SK-N-SH treated with all-trans-retinoic acid at 6 μM for 48 hours (cell line): Measurements from ENCODE around the gene TPGS1.

ENCODE experiments used
- ATAC-seq: fragments of 200-7000 bp; cut with Tn5 transposase; 3 replicates; pipeline ENCODE4 v1.9.1; 2020; ENCODE audit warnings: mild to moderate bottlenecking, moderate library complexity
- ARNTL ChIP-seq: fragments of 450-650 bp; formaldehyde crosslinking; IDR thresholded peaks from 2 replicates; pipeline ENCODE4 v1.5.0; 2020; ENCODE audit warnings: low read depth, mild to moderate bottlenecking, moderate library complexity, borderline replicate concordance
- BACH2 ChIP-seq: fragments of 250-450 bp; sonication (Bioruptor Pico); IDR thresholded peaks from 2 replicates; pipeline ENCODE4 v1.9.0; 2021; ENCODE audit warnings: mild to moderate bottlenecking, borderline replicate concordance
- CSDC2 ChIP-seq: fragments of 250-450 bp; sonication (Bioruptor Pico); IDR thresholded peaks from 2 replicates; pipeline ENCODE4 v1.5.0; 2020; ENCODE audit warnings: mild to moderate bottlenecking, moderate library complexity
- ESRRG ChIP-seq: fragments of 250-450 bp; sonication (Bioruptor Pico); IDR thresholded peaks from 2 replicates; pipeline ENCODE4 v1.6.1; 2021; ENCODE audit warnings: mild to moderate bottlenecking
- GLIS3 ChIP-seq: fragments of 250-450 bp; sonication (Bioruptor Pico); IDR thresholded peaks from 2 replicates; pipeline ENCODE4 v1.5.0; 2020; ENCODE audit warnings: mild to moderate bottlenecking, moderate library complexity
- ISL1 ChIP-seq: fragments of 250-450 bp; sonication (Bioruptor Pico); IDR thresholded peaks from 2 replicates; pipeline ENCODE4 v2.1.2; 2022; ENCODE audit warnings: mild to moderate bottlenecking, moderate library complexity
- OSR1 ChIP-seq: fragments of 250-450 bp; sonication (Bioruptor Pico); IDR thresholded peaks from 2 replicates; pipeline ENCODE4 v1.8.0; 2022; ENCODE audit warnings: moderate library complexity, mild to moderate bottlenecking, inconsistent platforms
- PPARA ChIP-seq: fragments of 250-450 bp; sonication (Bioruptor Pico); IDR thresholded peaks from 2 replicates; pipeline ENCODE4 v1.5.0; 2020; ENCODE audit warnings: mild to moderate bottlenecking, borderline replicate concordance
- RARB ChIP-seq: fragments of 250-450 bp; sonication (Bioruptor Pico); IDR thresholded peaks from 2 replicates; pipeline ENCODE4 v1.8.0; 2021; ENCODE audit warnings: mild to moderate bottlenecking, moderate library complexity
- SNAI2 ChIP-seq: fragments of 250-450 bp; sonication (Bioruptor Pico); IDR thresholded peaks from 2 replicates; pipeline ENCODE4 v1.5.0; 2020; ENCODE audit warnings: mild to moderate bottlenecking, moderate library complexity
- TCF4 ChIP-seq: fragments of 250-450 bp; sonication (Bioruptor Pico); IDR thresholded peaks from 2 replicates; pipeline ENCODE4 v1.8.0; 2021; ENCODE audit warnings: mild to moderate bottlenecking, moderate library complexity, borderline replicate concordance
- TOX ChIP-seq: fragments of 250-450 bp; sonication (Bioruptor Pico); IDR thresholded peaks from 2 replicates; pipeline ENCODE4 v1.8.0; 2021; ENCODE audit warnings: mild to moderate bottlenecking, moderate library complexity, borderline replicate concordance
- ZC3H10 ChIP-seq: fragments of 250-450 bp; sonication (Bioruptor Pico); IDR thresholded peaks from 2 replicates; pipeline ENCODE4 v1.5.1; 2021; ENCODE audit warnings: mild to moderate bottlenecking, moderate library complexity
- ZFP3 ChIP-seq: fragments of 250-450 bp; sonication (Bioruptor Pico); IDR thresholded peaks from 2 replicates; pipeline ENCODE4 v1.5.0; 2020; ENCODE audit warnings: mild to moderate bottlenecking, moderate library complexity
- ZFP30 ChIP-seq: fragments of 450-650 bp; formaldehyde crosslinking; IDR thresholded peaks from 2 replicates; pipeline ENCODE4 v1.5.0; 2022; ENCODE audit warnings: mild to moderate bottlenecking, moderate library complexity
- ZNF565 ChIP-seq: fragments of 450-650 bp; formaldehyde crosslinking; conservative IDR thresholded peaks from 2 replicates; pipeline ENCODE4 v1.5.0; 2020; ENCODE audit warnings: low read depth, mild to moderate bottlenecking, moderate library complexity
- ZNF70 ChIP-seq: fragments of 450-650 bp; formaldehyde crosslinking; IDR thresholded peaks from 2 replicates; pipeline ENCODE4 v1.5.0; 2020; ENCODE audit warnings: mild to moderate bottlenecking, moderate library complexity
- TF ChIP-seq, protein P1 (sequence below): fragments of 250-450 bp; sonication (Bioruptor Pico); IDR thresholded peaks from 2 replicates; pipeline ENCODE4 v1.5.1; 2021; ENCODE audit warnings: mild to moderate bottlenecking, moderate library complexity
- TF ChIP-seq, protein P2 (sequence below): fragments of 250-450 bp; sonication (Bioruptor Pico); IDR thresholded peaks from 2 replicates; pipeline ENCODE4 v1.5.1; 2020; ENCODE audit warnings: low read depth, mild to moderate bottlenecking, moderate library complexity
- TF ChIP-seq, protein P3 (sequence below): fragments of 250-450 bp; sonication (Bioruptor Pico); IDR thresholded peaks from 2 replicates; pipeline ENCODE4 v1.5.0; 2020; ENCODE audit warnings: mild to moderate bottlenecking, moderate library complexity
- TF ChIP-seq, protein P4 (sequence below): fragments of 250-450 bp; sonication (Bioruptor Pico); IDR thresholded peaks from 2 replicates; pipeline ENCODE4 v1.8.0; 2021; ENCODE audit warnings: low read depth, mild to moderate bottlenecking, moderate library complexity, borderline replicate concordance
- TF ChIP-seq, protein P5 (sequence below): fragments of 250-450 bp; sonication (Bioruptor Pico); IDR thresholded peaks from 2 replicates; pipeline ENCODE4 v1.8.0; 2020; ENCODE audit warnings: mild to moderate bottlenecking, moderate library complexity, borderline replicate concordance

TPGS1 gene

DNA sequence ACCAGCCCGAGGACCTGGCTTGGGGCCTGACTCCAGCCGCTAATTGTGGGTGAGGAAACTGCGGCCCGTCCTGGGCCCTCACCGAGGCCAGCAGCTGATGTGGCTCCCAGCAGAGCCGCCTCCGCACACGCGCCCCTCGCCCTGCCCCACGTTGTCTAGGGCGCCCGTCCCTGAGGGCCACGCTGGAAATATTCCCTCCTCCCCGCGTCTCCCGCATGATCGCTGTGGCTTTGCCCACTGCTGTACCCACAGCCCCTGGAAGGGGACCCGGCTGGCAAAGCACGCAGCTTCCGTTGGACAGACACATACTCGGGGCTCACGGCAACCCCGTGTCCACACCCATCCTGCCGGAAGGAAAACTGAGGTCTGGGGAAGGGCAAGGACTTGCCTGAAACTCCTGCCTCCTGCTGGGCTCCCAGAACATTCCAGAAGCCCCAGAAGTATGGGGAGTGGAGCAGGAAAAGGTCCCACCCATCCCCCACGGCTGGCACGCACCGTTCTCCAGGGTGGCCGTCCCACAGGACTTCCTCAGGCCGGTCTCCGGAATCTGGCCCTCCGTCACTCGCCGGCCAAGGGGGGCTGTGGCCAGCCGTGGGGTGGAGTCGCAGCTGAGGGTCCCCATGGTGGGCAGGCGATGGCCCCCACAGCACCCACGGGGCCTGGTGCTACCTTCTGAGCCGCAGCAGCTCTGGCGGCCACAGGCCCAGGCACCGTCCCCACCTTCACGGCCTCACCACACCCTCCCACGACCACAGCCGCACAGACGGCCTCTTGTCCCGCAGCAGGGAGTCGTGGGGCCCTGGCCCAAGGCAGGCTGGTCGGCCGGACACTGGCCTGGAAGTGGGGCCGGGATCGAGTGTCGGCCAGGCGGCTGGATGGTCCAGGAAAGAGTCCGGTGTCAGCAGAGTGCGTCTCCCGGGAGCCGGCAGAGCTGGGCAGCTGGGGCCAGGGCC, 32.9 kb upstream of the TPGS1 start:
- no peak for ATAC-seq
- TF ChIP-seq ZFP3 (no peak), RARB (no peak), ZFP30 (CRISPR knock-in tag) (no peak), ZC3H10 (CRISPR knock-in tag) (no peak), SNAI2 (CRISPR knock-in tag) (no peak), ZNF70 (no peak), OSR1 (CRISPR knock-in tag) (no peak), BACH2 (CRISPR knock-in tag) (no peak), TOX (CRISPR knock-in tag) (no peak), GLIS3 (no peak)
- TF ChIP-seq, protein P1, sequence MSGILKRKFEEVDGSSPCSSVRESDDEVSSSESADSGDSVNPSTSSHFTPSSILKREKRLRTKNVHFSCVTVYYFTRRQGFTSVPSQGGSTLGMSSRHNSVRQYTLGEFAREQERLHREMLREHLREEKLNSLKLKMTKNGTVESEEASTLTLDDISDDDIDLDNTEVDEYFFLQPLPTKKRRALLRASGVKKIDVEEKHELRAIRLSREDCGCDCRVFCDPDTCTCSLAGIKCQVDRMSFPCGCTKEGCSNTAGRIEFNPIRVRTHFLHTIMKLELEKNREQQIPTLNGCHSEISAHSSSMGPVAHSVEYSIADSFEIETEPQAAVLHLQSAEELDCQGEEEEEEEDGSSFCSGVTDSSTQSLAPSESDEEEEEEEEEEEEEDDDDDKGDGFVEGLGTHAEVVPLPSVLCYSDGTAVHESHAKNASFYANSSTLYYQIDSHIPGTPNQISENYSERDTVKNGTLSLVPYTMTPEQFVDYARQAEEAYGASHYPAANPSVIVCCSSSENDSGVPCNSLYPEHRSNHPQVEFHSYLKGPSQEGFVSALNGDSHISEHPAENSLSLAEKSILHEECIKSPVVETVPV (CRISPR knock-in tag) = no peak
- TF ChIP-seq, protein P2, sequence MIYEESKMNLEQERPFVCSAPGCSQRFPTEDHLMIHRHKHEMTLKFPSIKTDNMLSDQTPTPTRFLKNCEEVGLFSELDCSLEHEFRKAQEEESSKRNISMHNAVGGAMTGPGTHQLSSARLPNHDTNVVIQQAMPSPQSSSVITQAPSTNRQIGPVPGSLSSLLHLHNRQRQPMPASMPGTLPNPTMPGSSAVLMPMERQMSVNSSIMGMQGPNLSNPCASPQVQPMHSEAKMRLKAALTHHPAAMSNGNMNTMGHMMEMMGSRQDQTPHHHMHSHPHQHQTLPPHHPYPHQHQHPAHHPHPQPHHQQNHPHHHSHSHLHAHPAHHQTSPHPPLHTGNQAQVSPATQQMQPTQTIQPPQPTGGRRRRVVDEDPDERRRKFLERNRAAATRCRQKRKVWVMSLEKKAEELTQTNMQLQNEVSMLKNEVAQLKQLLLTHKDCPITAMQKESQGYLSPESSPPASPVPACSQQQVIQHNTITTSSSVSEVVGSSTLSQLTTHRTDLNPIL (CRISPR knock-in tag) = no peak
- TF ChIP-seq, protein P3, sequence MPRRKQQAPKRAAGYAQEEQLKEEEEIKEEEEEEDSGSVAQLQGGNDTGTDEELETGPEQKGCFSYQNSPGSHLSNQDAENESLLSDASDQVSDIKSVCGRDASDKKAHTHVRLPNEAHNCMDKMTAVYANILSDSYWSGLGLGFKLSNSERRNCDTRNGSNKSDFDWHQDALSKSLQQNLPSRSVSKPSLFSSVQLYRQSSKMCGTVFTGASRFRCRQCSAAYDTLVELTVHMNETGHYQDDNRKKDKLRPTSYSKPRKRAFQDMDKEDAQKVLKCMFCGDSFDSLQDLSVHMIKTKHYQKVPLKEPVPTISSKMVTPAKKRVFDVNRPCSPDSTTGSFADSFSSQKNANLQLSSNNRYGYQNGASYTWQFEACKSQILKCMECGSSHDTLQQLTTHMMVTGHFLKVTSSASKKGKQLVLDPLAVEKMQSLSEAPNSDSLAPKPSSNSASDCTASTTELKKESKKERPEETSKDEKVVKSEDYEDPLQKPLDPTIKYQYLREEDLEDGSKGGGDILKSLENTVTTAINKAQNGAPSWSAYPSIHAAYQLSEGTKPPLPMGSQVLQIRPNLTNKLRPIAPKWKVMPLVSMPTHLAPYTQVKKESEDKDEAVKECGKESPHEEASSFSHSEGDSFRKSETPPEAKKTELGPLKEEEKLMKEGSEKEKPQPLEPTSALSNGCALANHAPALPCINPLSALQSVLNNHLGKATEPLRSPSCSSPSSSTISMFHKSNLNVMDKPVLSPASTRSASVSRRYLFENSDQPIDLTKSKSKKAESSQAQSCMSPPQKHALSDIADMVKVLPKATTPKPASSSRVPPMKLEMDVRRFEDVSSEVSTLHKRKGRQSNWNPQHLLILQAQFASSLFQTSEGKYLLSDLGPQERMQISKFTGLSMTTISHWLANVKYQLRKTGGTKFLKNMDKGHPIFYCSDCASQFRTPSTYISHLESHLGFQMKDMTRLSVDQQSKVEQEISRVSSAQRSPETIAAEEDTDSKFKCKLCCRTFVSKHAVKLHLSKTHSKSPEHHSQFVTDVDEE (CRISPR knock-in tag) = no peak
- TF ChIP-seq, protein P4, sequence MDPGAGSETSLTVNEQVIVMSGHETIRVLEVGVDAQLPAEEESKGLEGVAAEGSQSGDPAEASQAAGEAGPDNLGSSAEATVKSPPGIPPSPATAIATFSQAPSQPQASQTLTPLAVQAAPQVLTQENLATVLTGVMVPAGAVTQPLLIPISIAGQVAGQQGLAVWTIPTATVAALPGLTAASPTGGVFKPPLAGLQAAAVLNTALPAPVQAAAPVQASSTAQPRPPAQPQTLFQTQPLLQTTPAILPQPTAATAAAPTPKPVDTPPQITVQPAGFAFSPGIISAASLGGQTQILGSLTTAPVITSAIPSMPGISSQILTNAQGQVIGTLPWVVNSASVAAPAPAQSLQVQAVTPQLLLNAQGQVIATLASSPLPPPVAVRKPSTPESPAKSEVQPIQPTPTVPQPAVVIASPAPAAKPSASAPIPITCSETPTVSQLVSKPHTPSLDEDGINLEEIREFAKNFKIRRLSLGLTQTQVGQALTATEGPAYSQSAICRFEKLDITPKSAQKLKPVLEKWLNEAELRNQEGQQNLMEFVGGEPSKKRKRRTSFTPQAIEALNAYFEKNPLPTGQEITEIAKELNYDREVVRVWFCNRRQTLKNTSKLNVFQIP (CRISPR knock-in tag) = no peak
- TF ChIP-seq, all 23 proteins: peak for 0

DNA sequence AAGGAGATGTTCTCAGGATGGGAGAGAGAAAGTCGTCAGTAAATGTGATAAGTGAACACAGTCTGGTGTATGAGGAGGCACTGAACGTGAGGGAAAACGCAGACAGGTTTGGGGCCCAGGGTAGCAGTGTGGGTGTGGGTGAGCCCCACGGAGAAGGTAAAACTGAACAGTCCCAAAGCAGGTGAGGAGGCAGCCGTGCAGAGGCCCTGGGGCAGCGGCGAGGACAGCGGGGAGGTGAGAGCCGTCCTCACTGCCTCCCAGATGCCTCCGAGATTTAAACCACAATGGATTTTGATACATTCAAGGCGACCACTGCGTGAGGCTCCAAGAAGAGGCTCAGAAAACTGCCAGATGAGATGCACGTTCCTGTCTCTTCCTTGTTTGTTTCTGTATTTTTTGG, 31.9 kb upstream of the TPGS1 start:
- no peak for ATAC-seq
- TF ChIP-seq GLIS3 (no peak), PPARA (CRISPR knock-in tag) (no peak), RARB (no peak), ARNTL (no peak), ESRRG (CRISPR knock-in tag) (no peak), ZNF70 (no peak), BACH2 (CRISPR knock-in tag) (no peak), TCF4 (no peak), CSDC2 (no peak), ISL1 (CRISPR knock-in tag) (no peak), SNAI2 (CRISPR knock-in tag) (no peak), OSR1 (CRISPR knock-in tag) (no peak), ZNF565 (no peak)
- TF ChIP-seq, protein P5, sequence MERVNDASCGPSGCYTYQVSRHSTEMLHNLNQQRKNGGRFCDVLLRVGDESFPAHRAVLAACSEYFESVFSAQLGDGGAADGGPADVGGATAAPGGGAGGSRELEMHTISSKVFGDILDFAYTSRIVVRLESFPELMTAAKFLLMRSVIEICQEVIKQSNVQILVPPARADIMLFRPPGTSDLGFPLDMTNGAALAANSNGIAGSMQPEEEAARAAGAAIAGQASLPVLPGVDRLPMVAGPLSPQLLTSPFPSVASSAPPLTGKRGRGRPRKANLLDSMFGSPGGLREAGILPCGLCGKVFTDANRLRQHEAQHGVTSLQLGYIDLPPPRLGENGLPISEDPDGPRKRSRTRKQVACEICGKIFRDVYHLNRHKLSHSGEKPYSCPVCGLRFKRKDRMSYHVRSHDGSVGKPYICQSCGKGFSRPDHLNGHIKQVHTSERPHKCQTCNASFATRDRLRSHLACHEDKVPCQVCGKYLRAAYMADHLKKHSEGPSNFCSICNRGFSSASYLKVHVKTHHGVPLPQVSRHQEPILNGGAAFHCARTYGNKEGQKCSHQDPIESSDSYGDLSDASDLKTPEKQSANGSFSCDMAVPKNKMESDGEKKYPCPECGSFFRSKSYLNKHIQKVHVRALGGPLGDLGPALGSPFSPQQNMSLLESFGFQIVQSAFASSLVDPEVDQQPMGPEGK (CRISPR knock-in tag) = no peak
- TF ChIP-seq, protein P1 (CRISPR knock-in tag) = no peak
- TF ChIP-seq, protein P2 (CRISPR knock-in tag) = no peak
- TF ChIP-seq, protein P4 (CRISPR knock-in tag) = no peak
- TF ChIP-seq, all 23 proteins: peak for 0
